Right lobe of liver (tissue), 6 donors: ENCODE data around the gene PAFAH1B1. TPM values are rescaled to one million over a fixed set of nuclear protein-coding genes. Genes with fewer than 3 reads are reported as not detected.

ENCODE experiments used
- ATAC-seq, 4 donors: fragments of 200-7000 bp; cut with Tn5 transposase; one replicate each; pipeline ENCODE4 v1.9.1; 2020; ENCODE audit warnings: mild to moderate bottlenecking in 4 of 4, moderate library complexity in 4 of 4
- DNase-seq, 3 donors: peaks; one replicate each; pipeline ENCODE4 v3.0.0-alpha.2; 2020
- H3K27ac ChIP-seq, 3 donors: fragments of 200-600 bp; one replicate each; pipeline ENCODE4 v1.8.0; 2022
- H3K27me3 ChIP-seq, 2 donors: fragments of 200-600 bp; one replicate each; pipeline ENCODE4 v1.8.0; 2022
- H3K36me3 ChIP-seq, 4 donors: fragments of 200-600 bp; sonication (generic) in 1 of 4; one replicate each; pipeline versions ENCODE4 v1.5.1 to v1.8.0; 2017 to 2022; ENCODE audit warnings: control low read depth in 1 of 4
- H3K4me1 ChIP-seq, 4 donors: fragments of 200-600 bp; sonication (generic) in 1 of 4; one replicate each; pipeline versions ENCODE4 v1.5.1 to v1.8.0; 2017 to 2022; ENCODE audit warnings: control low read depth in 1 of 4
- H3K4me3 ChIP-seq, 3 donors: fragments of 200-600 bp; one replicate each; pipeline ENCODE4 v1.8.0; 2022
- H3K9me3 ChIP-seq, 4 donors: fragments of 200-600 bp; sonication (generic) in 1 of 4; one replicate each; pipeline versions ENCODE4 v1.5.1 to v1.8.0; 2017 to 2022; ENCODE audit warnings: control low read depth in 1 of 4
- POLR2A ChIP-seq: fragments of 450-650 bp; IDR thresholded peaks from one replicate; pipeline ENCODE4 v1.6.1; 2017; ENCODE audit warnings: antibody characterized with exemption, mild to moderate bottlenecking
- WGBS: methylation state at CpG from one replicate; pipeline ENCODE4 v1.1.6; 2018; ENCODE audit warnings: low coverage, low lambda C conversion rate; ENCODE audit not compliant: insufficient coverage; ENCODE audit errors: missing lambda C conversion rate; 5-methylcytosine and 5-hydroxymethylcytosine counted together
- intact Hi-C, 2 donors: fragments of 100-400 bp; cut with DNase I; formaldehyde crosslinking; loops; one replicate each; pipeline versions ENCODE4 v1.11.2 to v1.14.1; 2022
- total RNA-seq, 6 experiments: library from RNA; depleted of rRNA in 2 of 6; stranded (reverse); fragments of >200 nt in 2 of 6; fragmentation: NEBNext Ultra II Directional in 3 of 6; extraction: Animal tissue kit (Norgen Biotek cat#: 25700) in 3 of 6; gene quantifications; one replicate each; pipeline versions ENCODE4 v1.1.0 to v1.2.4, GENCODE V29; 2016 to 2023
- TF ChIP-seq, protein P1 (sequence below), 4 donors: fragments of 200-600 bp in 3 of 4; fragments of 450-650 bp in 1 of 4; IDR thresholded peaks; one replicate each; pipeline versions ENCODE4 v1.5.1 to v1.8.0; 2016 to 2022; ENCODE audit warnings: antibody characterized with exemption in 4 of 4, mild to moderate bottlenecking in 2 of 4
- donor health status: DM: no; HTN: yes; CAD: no.
- donor health status: DM: no; HTN: no; CAD: no.
- donor health status: DM: no; HTN: no; CAD: no.
- donor health status: DM: no; HTN: yes; CAD: no.
- donor health status: DM: no; HTN: yes; CAD: no.

PAFAH1B1 gene
- total RNA-seq, 6 experiments from 2014 or later: 32.6 to 69.9 (median 42.2) TPM

DNA sequence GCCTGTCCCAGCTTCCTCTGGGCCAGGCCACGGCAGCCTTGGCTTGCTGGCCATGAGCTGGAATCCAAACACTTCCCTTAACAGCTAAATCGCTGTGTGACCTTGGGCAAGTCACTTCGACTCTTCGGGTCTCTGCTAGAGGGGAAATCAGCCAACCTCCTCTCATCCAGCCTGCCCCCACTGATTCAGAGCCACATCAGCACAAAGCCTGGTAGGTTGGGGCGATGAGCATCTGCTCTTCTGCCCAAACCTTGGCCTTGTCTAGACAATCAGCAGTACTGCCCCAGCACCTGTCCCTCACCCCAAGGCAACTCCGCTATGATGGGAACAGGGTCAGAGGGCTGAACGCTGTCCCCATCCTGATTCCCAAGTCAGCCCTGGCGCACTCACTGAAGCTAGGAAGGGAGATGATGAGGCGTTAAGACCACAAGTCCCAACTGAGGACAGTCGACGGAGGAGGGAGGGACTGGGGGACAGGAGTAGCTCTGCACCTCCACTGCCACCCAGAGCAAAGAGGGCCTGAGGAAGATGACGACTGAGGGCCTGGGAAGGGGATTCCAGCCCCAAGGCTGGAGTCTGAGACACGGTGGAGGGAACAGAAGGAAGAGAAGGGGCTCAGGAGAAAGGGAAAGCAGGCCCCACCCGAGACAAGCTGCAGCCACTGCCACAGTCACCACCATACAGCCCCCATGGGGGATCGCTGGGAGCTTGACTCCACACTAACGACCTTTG is 116.8 kb downstream of the PAFAH1B1 start:
- intact Hi-C loops: no loop called here
- Histone ChIP-seq H3K27me3 (no peaks in the 10 kb centered on the region), H3K9me3 (no peaks in the 10 kb centered on the region), H3K36me3 (peaks cover 0 to 6% (median 0%) of the 10 kb centered on the region in 4 donors), H3K4me3 (peak overlapping the region; percentile 84 to 99 (median 93)), H3K27ac (peak overlapping the region; percentile 76 to 84 (median 81)), H3K4me1 (peaks cover 0 to 50% (median 18%) of the 10 kb centered on the region in 4 donors)
- WGBS: 32% methylated on average over 11 of the region's 16 CpGs
- no peak for TF ChIP-seq POLR2A
- TF ChIP-seq, protein P1, sequence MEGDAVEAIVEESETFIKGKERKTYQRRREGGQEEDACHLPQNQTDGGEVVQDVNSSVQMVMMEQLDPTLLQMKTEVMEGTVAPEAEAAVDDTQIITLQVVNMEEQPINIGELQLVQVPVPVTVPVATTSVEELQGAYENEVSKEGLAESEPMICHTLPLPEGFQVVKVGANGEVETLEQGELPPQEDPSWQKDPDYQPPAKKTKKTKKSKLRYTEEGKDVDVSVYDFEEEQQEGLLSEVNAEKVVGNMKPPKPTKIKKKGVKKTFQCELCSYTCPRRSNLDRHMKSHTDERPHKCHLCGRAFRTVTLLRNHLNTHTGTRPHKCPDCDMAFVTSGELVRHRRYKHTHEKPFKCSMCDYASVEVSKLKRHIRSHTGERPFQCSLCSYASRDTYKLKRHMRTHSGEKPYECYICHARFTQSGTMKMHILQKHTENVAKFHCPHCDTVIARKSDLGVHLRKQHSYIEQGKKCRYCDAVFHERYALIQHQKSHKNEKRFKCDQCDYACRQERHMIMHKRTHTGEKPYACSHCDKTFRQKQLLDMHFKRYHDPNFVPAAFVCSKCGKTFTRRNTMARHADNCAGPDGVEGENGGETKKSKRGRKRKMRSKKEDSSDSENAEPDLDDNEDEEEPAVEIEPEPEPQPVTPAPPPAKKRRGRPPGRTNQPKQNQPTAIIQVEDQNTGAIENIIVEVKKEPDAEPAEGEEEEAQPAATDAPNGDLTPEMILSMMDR (IDR thresholded peaks at IDR 0.05): no peak
- ATAC-seq (peak in 2 of 4 donors; percentile 0 to 1), DNase-seq (peak in 2 of 3 donors; percentile 24 to 50)

DNA sequence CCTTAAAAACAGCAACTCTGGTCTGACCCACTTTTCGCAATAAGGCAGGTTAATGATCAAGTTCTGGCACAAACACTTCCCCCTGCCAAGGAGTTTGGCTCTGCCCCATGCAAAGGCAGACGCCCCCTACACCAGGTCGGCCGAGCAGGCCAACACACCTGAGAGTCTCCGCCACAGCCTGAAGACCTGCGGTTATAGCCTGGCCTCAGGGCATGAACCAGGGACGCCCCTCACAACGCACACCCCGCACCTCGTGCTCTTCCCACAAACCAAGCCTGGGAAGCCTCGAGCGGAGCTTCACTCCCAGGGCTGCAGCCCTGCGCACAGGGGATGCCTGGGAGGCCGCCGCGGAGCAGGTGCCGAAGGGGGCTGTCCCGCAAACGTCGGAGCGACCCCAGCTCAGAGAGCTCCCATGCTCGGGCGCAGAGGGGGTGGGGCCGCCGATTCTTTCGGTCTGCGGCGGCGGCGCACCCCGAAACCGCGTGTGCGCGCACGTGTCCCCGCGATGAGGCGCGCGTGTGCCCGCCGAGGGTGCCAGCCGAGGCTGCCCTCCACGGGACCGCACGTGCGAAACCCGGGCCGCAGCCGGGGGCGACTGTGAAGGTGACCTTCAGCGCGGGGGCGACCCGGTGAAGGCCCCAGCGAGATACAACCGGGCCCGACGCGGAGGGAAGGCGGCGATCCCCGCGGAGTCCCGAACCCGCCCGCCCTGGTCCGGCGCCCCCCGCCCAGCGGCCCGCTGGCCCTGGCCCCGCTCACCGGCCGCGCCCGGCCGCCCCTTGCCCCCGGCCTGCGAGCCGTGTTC is 117.6 kb downstream of the PAFAH1B1 start:
- intact Hi-C loops: no loop called here
- no CpG with 5 or more reads among the region's 82 CpGs for WGBS
- DNase-seq: peak; percentile 70 to 89 (median 88)
- H3K27me3 ChIP-seq: no peaks in the 10 kb centered on the region
- H3K36me3 ChIP-seq: peaks cover 0 to 6% (median 0%) of the 10 kb centered on the region in 4 donors
- TF ChIP-seq, protein P1 (IDR thresholded peaks at IDR 0.05): peak in 1 of 4 donors; percentile 6
- peak; percentile 45 for TF ChIP-seq POLR2A
- H3K27ac ChIP-seq: peak overlapping the region; percentile 76 to 84 (median 81)
- H3K9me3 ChIP-seq: no peaks in the 10 kb centered on the region
- H3K4me1 ChIP-seq: peaks cover 0 to 43% (median 16%) of the 10 kb centered on the region in 4 donors
- ATAC-seq: peak; percentile 38 to 59 (median 54)
- H3K4me3 ChIP-seq: peak overlapping the region; percentile 84 to 99 (median 93)

DNA sequence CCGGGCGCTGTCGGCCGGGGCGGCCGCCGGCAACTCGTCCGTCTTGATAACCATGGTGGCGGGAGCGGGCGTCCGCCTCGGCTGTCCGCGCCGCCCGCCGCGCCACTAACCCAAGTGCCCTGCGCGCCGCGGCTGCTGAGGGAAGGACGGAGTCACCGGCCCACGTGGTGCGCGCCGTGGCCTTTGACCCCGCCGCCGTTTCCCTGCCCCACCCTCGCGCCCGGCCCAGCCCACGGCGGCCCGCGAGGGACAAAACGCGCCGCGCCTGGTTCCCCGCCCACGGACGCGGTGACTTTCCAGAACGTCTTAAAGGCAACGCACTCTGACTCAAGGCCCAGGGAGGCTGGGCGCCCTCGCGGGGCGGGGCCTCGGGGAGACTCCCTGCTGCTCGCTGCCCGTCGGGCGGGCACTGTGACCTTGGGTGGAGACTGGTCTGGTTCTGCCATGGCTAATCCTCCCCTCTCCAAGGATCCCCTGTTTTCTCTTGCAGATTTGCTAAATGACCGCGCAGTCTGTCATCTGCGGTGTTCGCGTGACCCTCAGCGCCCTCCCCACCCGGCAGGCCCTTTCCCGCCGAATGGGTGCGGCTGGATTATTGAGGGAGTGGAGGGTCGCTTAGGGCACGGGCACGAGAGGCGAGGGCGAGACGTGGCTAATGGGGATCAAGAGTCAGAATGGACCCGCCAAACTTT is 118.3 kb downstream of the PAFAH1B1 start, which contains the start of gene CLUH:
TSS of gene CLUH (minus strand) at position 157 of the 692 bp plus-strand sequence. CDS start at position 54, 103 bp downstream.
- Histone ChIP-seq H3K36me3 (peaks cover 0 to 3% (median 0%) of the 10 kb centered on the region in 4 donors), H3K4me3 (peak within 1 kb of the TSS; percentile 84 to 99 (median 93)), H3K27ac (peak within 1 kb of the TSS; percentile 76 to 84 (median 81)), H3K27me3 (no peaks in the 10 kb centered on the region), H3K9me3 (no peaks in the 10 kb centered on the region), H3K4me1 (peaks cover 0 to 36% (median 12%) of the 10 kb centered on the region in 4 donors)
- ATAC-seq: peak; percentile 63 to 75 (median 74)
- TF ChIP-seq, protein P1 (IDR thresholded peaks at IDR 0.05): no peak
- TF ChIP-seq POLR2A: peak; percentile 91
- DNase-seq: peak; percentile 95 to 97 (median 97)
- intact Hi-C loops: no loop called here
- 0% methylated on average over 2 of the region's 76 CpGs for WGBS
